KOPT-K1 (cell line): ENCODE data around the gene NFU1.
A peak's percentile ranks its signal among the peaks of the same experiment; 100 is the strongest.

Experiments
- H3K27ac ChIP-seq: fragments of 200-600 bp; sonication (generic); 2 replicates; pipeline ENCODE4 v1.5.1; 2016; ENCODE audit warnings: antibody characterized with exemption, mild to moderate bottlenecking, low read depth, low read length; ENCODE audit not compliant: poor library complexity, severe bottlenecking
- H3K36me3 ChIP-seq: fragments of 200-600 bp; sonication (generic); 2 replicates; pipeline ENCODE4 v1.5.1; 2017; ENCODE audit warnings: antibody characterized with exemption, mild to moderate bottlenecking, low read length, moderate library complexity; ENCODE audit not compliant: insufficient read depth
- H3K9me3 ChIP-seq: fragments of 200-600 bp; sonication (generic); 2 replicates; pipeline ENCODE4 v1.5.1; 2017; ENCODE audit warnings: antibody characterized with exemption, low read length, mild to moderate bottlenecking; ENCODE audit not compliant: insufficient read depth, poor library complexity, severe bottlenecking

Gene NFU1

DNA sequence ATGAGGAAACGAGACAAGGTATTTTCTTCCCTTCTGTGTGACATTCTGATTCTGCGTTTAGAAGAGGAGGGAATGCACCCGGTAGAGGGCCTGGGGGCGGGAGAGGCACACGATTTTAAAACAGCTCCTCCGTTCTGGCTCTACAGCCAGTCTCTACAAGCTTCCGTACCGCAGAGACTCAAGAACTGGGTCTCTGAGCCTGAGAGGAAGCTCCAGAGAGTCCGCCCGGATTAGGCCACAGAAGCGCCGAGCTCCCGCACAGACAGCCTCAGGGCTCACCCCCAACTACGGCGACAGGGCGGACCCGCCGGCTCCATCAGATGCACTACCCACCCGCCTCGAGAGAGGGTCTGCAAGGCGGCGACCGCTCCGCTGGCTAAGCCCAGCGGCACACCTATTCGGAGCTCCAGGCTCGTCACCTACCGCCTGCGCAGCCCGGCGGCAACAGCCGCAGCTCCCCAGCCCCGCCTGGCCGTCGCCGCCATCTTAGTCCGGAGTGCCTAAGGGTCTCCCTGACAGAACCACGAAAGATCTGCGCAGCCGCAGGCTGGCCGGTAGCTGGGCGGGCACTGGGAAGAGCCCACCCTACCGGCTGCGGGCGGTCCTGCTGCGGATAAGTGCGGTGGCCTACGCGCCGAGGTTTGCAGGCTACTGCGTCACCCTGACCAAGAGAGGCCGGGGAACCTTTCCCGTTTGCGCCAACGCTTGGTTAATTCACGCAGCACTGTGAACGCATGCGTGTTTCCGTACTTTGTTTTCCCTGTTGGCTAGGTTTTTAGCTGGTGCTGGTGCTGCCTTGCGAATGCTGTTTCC, at the start of gene NFU1:
Gene NFU1 (minus strand): TSS at position 498 of the 813 bp plus-strand sequence. CDS start 13 bp downstream, at position 485.
- no peaks in the 10 kb centered on the region for H3K9me3 ChIP-seq
- H3K36me3 ChIP-seq: no peaks in the 10 kb centered on the region
- peak within 1 kb of the TSS; percentile 75 for H3K27ac ChIP-seq

- Histone ChIP-seq H3K27ac (no peak overlapping the region), H3K36me3 (no peaks in the 10 kb centered on the region), H3K9me3 (no peaks in the 10 kb centered on the region)
Observed at GRCh38 chr2:69483696-69484095, 46.5 kb upstream of the NFU1 start.

DNA sequence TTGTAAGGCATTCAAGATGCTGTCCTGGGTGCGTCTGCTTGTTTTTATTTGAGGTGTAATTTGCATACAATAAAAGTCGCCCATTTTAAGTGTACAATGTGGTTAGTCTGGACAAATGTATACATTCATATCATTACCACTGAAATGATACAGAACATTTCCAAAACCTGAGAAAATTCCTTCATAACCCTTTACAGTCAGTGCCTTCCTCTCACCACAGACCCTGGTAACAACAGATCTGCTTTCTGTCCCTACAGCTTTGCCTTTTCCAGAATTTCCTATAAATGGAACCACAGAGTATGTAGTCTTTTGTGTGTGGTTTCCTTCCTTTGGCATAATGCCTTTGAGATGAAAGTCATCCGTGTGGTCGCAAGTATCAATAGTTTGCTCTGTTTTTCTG, 45.8 kb upstream of the NFU1 start:
- no peaks in the 10 kb centered on the region for H3K9me3 ChIP-seq
- H3K36me3 ChIP-seq: no peaks in the 10 kb centered on the region
- no peak overlapping the region for H3K27ac ChIP-seq

DNA sequence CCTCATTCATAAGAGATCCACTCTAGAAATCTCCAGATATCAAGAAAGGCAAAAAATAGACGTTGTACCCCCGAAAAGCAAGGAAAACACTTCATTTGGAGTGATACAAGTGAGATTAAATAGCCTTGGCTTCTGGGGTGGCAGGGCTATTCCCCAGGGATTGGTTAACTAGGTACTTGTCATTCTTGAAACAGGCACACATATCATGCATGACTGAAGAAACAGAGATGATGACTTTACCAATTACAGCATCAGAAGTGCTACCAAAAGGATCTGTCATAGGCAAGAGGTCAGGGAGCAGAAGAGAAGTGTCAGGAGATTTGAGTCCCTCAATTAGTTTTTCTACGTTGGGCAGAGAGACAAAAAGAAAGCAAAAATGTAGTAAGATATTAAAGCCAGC, 45.2 kb upstream of the NFU1 start:
- Histone ChIP-seq H3K27ac (no peak overlapping the region), H3K9me3 (no peaks in the 10 kb centered on the region), H3K36me3 (no peaks in the 10 kb centered on the region)

GRCh38 chr2:69481421-69481820, 44.2 kb upstream of the NFU1 start:
- Histone ChIP-seq H3K36me3 (no peaks in the 10 kb centered on the region), H3K9me3 (no peaks in the 10 kb centered on the region), H3K27ac (no peak overlapping the region)

GRCh38 chr2:69477627-69478026, 40.4 kb upstream of the NFU1 start:
- Histone ChIP-seq H3K9me3 (no peaks in the 10 kb centered on the region), H3K27ac (no peak overlapping the region), H3K36me3 (peaks cover 6% of the 10 kb centered on the region; the same call in 1 of the 2 replicates)

GRCh38 chr2:69474688-69475087, 37.5 kb upstream of the NFU1 start:
- Histone ChIP-seq H3K9me3 (no peaks in the 10 kb centered on the region), H3K27ac (no peak overlapping the region), H3K36me3 (peaks cover 6% of the 10 kb centered on the region; the same call in 1 of the 2 replicates)

- Histone ChIP-seq H3K9me3 (no peaks in the 10 kb centered on the region), H3K36me3 (peaks cover 6% of the 10 kb centered on the region; the same call in 1 of the 2 replicates), H3K27ac (no peak overlapping the region)
Observed at GRCh38 chr2:69471793-69472192, 34.6 kb upstream of the NFU1 start.

DNA sequence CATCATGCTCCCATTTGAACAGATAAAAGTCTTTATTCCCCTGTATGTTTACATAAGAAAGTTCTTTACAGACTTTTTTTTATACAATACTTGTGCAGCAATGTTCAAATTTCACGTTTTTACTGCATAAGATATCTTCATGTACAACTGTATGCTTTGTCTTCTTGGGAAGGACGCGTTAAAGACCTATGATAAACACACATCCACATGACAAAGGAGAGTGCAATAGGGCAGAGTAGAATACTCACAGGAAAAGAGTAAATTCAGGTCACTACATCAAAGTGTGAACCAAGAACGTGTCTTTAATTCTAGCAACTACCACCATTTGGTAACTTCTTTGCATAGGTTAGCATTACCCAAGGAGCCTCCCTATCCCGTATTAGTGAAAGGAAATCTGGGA, 33.7 kb upstream of the NFU1 start:
- Histone ChIP-seq H3K36me3 (peaks cover 11% of the 10 kb centered on the region; the same call in 1 of the 2 replicates), H3K9me3 (no peaks in the 10 kb centered on the region), H3K27ac (no peak overlapping the region)

GRCh38 chr2:69469784-69470183, 32.5 kb upstream of the NFU1 start:
- Histone ChIP-seq H3K36me3 (peaks cover 16% of the 10 kb centered on the region; the same call in 1 of the 2 replicates), H3K27ac (no peak overlapping the region), H3K9me3 (no peaks in the 10 kb centered on the region)

GRCh38 chr2:69469375-69469774, 32.1 kb upstream of the NFU1 start:
- no peak overlapping the region for H3K27ac ChIP-seq
- peaks cover 20% of the 10 kb centered on the region; the same call in 1 of the 2 replicates for H3K36me3 ChIP-seq

GRCh38 chr2:69466728-69467127, 29.5 kb upstream of the NFU1 start:
- H3K9me3 ChIP-seq: no peaks in the 10 kb centered on the region
- H3K27ac ChIP-seq: no peak overlapping the region
- peaks cover 20% of the 10 kb centered on the region; the same call in 1 of the 2 replicates for H3K36me3 ChIP-seq

More at GRCh38 chr2:69469375-69469774, 32.1 kb upstream of the NFU1 start:
- no peaks in the 10 kb centered on the region for H3K9me3 ChIP-seq

GRCh38 chr2:69465513-69466456, 28.6 kb upstream of the NFU1 start:
- H3K36me3 ChIP-seq: peaks cover 20% of the 10 kb centered on the region; the same call in 1 of the 2 replicates
- H3K9me3 ChIP-seq: no peaks in the 10 kb centered on the region

GRCh38 chr2:69464575-69464974, 27.3 kb upstream of the NFU1 start:
- Histone ChIP-seq H3K9me3 (no peaks in the 10 kb centered on the region), H3K36me3 (peaks cover 20% of the 10 kb centered on the region; the same call in 1 of the 2 replicates)

More at GRCh38 chr2:69465513-69466456, 28.6 kb upstream of the NFU1 start:
- no peak overlapping the region for H3K27ac ChIP-seq

GRCh38 chr2:69462780-69463179, 25.5 kb upstream of the NFU1 start:
- Histone ChIP-seq H3K36me3 (peaks cover 20% of the 10 kb centered on the region; the same call in 1 of the 2 replicates), H3K9me3 (no peaks in the 10 kb centered on the region), H3K27ac (no peak overlapping the region)

More at GRCh38 chr2:69464575-69464974, 27.3 kb upstream of the NFU1 start:
- H3K27ac ChIP-seq: no peak overlapping the region
